Skin of body (tissue), 2 donors: ENCODE measurements around the gene ATP5ME. TPM values are rescaled to one million over a fixed set of nuclear protein-coding genes. Genes with fewer than 3 reads are reported as not detected.

Source experiments
- DNase-seq: peaks from one replicate; lab custom pipeline; 2025; lab: John Stamatoyannopoulos, UW
- total RNA-seq: library from RNA; depleted of rRNA; stranded (reverse); fragments of >200 nt; gene quantifications from one replicate; pipeline ENCODE4 v1.2.3, GENCODE V29; 2014

Gene ATP5ME
- total RNA-seq, 1 donor from 2014 or later, result 178 TPM

DNA sequence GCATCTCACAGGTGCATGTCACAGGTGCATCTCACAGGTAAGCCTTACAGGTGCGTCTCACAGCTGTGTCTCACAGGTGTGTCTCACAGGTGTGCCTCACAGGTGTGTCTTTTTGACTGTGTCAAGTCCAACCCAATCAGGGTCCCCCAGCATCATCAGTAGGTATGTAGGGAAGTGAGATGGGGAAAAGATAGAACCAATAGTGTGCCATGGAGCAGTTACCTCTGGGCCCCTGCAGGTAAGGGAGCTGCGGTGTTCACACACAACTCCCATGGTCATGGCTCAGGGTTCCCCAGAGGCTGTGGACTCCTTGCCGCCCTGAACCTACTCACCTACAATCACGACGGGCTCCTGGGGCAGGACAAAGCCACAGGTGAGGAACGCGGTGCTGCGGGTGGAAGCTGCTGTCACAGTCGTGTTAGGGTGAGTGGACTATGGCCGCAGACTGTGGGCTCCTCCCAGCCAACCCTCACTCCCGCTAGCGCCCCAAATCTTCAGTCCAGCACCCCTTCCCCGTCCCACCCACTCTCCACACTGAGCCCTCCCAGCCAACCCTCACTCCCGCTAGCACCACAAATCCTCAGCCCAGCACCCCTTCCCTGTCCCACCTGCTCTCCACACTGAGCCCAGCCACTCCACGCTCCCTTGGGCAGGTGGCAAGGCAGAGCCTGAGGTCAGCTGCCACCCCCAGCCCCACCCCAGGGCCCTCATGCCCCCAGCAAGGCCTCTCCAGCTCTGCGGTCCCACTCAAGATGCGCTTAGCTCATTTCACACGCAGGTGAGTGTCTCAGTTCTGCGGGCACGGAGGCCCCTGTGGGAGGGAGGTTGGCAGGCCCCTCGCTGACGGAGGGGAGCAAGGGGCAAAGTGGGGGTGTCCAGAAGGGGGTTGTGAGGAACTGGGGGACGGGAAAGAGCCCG, 50.8 kb downstream of the ATP5ME start:
- DNase-seq, result no peak

Other genes with a start within 250 kb of the ATP5ME start
- 30.3 TPM for gene ZNF721, start 175.1 kb downstream of the ATP5ME start, total RNA-seq
- gene PIGG, start 175.1 kb downstream of the ATP5ME start, total RNA-seq, result 38.9 TPM
- gene TMEM271, start 98.0 kb downstream of the ATP5ME start, total RNA-seq, result 0.30 TPM
- 5.5 TPM for gene PDE6B, start 48.7 kb downstream of the ATP5ME start, total RNA-seq
- gene MYL5, start 266 bp upstream of the ATP5ME start, total RNA-seq, result 94.6 TPM
- gene SLC49A3, start 14.9 kb upstream of the ATP5ME start, total RNA-seq, result 3.2 TPM
- 43.7 TPM for gene PCGF3, start 31.6 kb upstream of the ATP5ME start, total RNA-seq
- gene CPLX1, start 151.9 kb upstream of the ATP5ME start, total RNA-seq, result 0.30 TPM